H7 (cell line): ENCODE results near the gene MPZ. TPM values are rescaled to one million over a fixed set of nuclear protein-coding genes. Genes with fewer than 3 reads are reported as not detected.
"Not testable (repeated sequence)": the region's sequence is repeated elsewhere in the genome, so short reads cannot be mapped to it uniquely, and the experiment has no call there.

Source experiments
- DNase-seq: peaks from one replicate; pipeline ENCODE4 v3.0.0; 2012
- H3K27me3 ChIP-seq: 2 replicates; pipeline ENCODE4 v1.6.0; 2011; ENCODE audit warnings: mild to moderate bottlenecking, low read length; ENCODE audit not compliant: control insufficient read depth, insufficient read depth
- H3K36me3 ChIP-seq: replicated peaks from 2 replicates; pipeline ENCODE4 v1.5.1; 2011; ENCODE audit warnings: low read length; ENCODE audit not compliant: control insufficient read depth, insufficient read depth
- H3K4me3 ChIP-seq: 2 replicates; pipeline ENCODE4 v1.5.1; 2011; ENCODE audit warnings: low read depth, mild to moderate bottlenecking, control low read depth, low read length, moderate library complexity; ENCODE audit not compliant: insufficient read depth
- total RNA-seq: library from RNA; depleted of rRNA; stranded (reverse); fragments of >200 nt; shearing (Covaris generic); gene quantifications from 2 replicates; pipeline ENCODE4 v1.2.3, GENCODE V29; 2014; rRNA removed

Gene MPZ
- total RNA-seq, 1 experiment from 2014 or later, result 5.6 TPM

GRCh38 chr1:161255302-161255701 lies 54.5 kb downstream of the MPZ start:
- H3K4me3 ChIP-seq, DNase-seq, H3K36me3 ChIP-seq: not testable (repeated sequence)
- H3K27me3 ChIP-seq, result peaks cover 26% of the 10 kb centered on the region

Other genes with a start within 250 kb of the MPZ start
- 0.11 TPM in 1 of 2 replicates, not detected in the other for gene ARHGAP30, start 240.1 kb downstream of the MPZ start, total RNA-seq
- not detected in 2 replicates for gene NECTIN4, start 220.4 kb downstream of the MPZ start, total RNA-seq
- 21.9 and 23.2 TPM in 2 replicates for gene KLHDC9, start 211.6 kb downstream of the MPZ start, total RNA-seq
- gene PFDN2, start 191.9 kb downstream of the MPZ start, total RNA-seq, result 46.8 and 60.6 TPM in 2 replicates
- gene NIT1, start 191.9 kb downstream of the MPZ start, total RNA-seq, result 75.9 and 81.5 TPM in 2 replicates
- gene DEDD, start 177.3 kb downstream of the MPZ start, total RNA-seq, result 52.8 and 63.6 TPM in 2 replicates
- gene UFC1, start 156.0 kb downstream of the MPZ start, total RNA-seq, result 81.9 and 86.1 TPM in 2 replicates
- gene USP21, start 150.5 kb downstream of the MPZ start, total RNA-seq, result 10.7 and 12.0 TPM in 2 replicates
- gene PPOX, start 143.5 kb downstream of the MPZ start, total RNA-seq, result 57.3 and 64.7 TPM in 2 replicates
- 105 and 106 TPM in 2 replicates for gene B4GALT3, start 132.5 kb downstream of the MPZ start, total RNA-seq
- 9.0 and 11.7 TPM in 2 replicates for gene ADAMTS4, start 110.9 kb downstream of the MPZ start, total RNA-seq
- gene NDUFS2, start 107.6 kb downstream of the MPZ start, total RNA-seq, result 278 and 312 TPM in 2 replicates
- 0.35 TPM in 1 of 2 replicates, not detected in the other for gene FCER1G, start 94.7 kb downstream of the MPZ start, total RNA-seq
- 7.2 TPM in 1 of 2 replicates, not detected in the other for gene APOA2, start 86.3 kb downstream of the MPZ start, total RNA-seq
- 32.7 and 38.1 TPM in 2 replicates for gene TOMM40L, start 83.9 kb downstream of the MPZ start, total RNA-seq
- gene NR1I3, start 71.8 kb downstream of the MPZ start, total RNA-seq, result not detected in 2 replicates
- 0.35 TPM in 1 of 2 replicates, not detected in the other for gene PCP4L1, start 51.2 kb downstream of the MPZ start, total RNA-seq
- gene SDHC, start 4.4 kb upstream of the MPZ start, total RNA-seq, result 37.3 and 44.3 TPM in 2 replicates
- gene CFAP126, start 57.9 kb upstream of the MPZ start, total RNA-seq, result not detected in 2 replicates
- not detected in 2 replicates for gene FCGR2A, start 195.5 kb upstream of the MPZ start, total RNA-seq
- 0.04 TPM in 1 of 2 replicates, not detected in the other for gene HSPA6, start 214.6 kb upstream of the MPZ start, total RNA-seq
- gene FCGR3A, start 239.8 kb upstream of the MPZ start, total RNA-seq, result not detected in 2 replicates